ENCODE results near the gene NPLOC4.

Gene NPLOC4

GRCh38 chr17:81550285-81550684 is 86.6 kb downstream of the NPLOC4 start:
- no peak overlapping the region for H2AFZ ChIP-seq
- no peaks in the 10 kb centered on the region for H3K79me2 ChIP-seq
- no peak overlapping the region for H3K4me2 ChIP-seq (ENCODE audit: low read length)
- no peaks in the 10 kb centered on the region for H3K27me3 ChIP-seq (ENCODE audit: control insufficient read depth, insufficient read depth, low read length)
- H3K36me3 ChIP-seq (ENCODE audit: control insufficient read depth, insufficient read depth, low read length): no peaks in the 10 kb centered on the region
- H3K27ac ChIP-seq: no peak overlapping the region
- no peak for TF ChIP-seq CTCF (IDR thresholded peaks at IDR 0.05)
- H3K4me3 ChIP-seq (ENCODE audit: low read depth, low read length): no peak overlapping the region
- H3K9ac ChIP-seq: no peak overlapping the region
- H3K4me1 ChIP-seq: no peaks in the 10 kb centered on the region
- H3K9me3 ChIP-seq (ENCODE audit: control insufficient read depth, low read length): no peaks in the 10 kb centered on the region

- H3K4me3 ChIP-seq (ENCODE audit: low read depth, low read length): no peak overlapping the region
- H3K9me3 ChIP-seq (ENCODE audit: control insufficient read depth, low read length): no peaks in the 10 kb centered on the region
- H3K79me2 ChIP-seq: no peaks in the 10 kb centered on the region
- no peaks in the 10 kb centered on the region for H3K4me1 ChIP-seq
- no peaks in the 10 kb centered on the region for H3K27me3 ChIP-seq (ENCODE audit: control insufficient read depth, insufficient read depth, low read length)
- H3K4me2 ChIP-seq (ENCODE audit: low read length): no peak overlapping the region
- TF ChIP-seq CTCF (IDR thresholded peaks at IDR 0.05): no peak
- no peak overlapping the region for H2AFZ ChIP-seq
- H3K27ac ChIP-seq: no peak overlapping the region
- no peaks in the 10 kb centered on the region for H3K36me3 ChIP-seq (ENCODE audit: control insufficient read depth, insufficient read depth, low read length)
- H3K9ac ChIP-seq: no peak overlapping the region
Observed at GRCh38 chr17:81549826-81550225, 87.1 kb downstream of the NPLOC4 start.

- Histone ChIP-seq H2AFZ (no peak overlapping the region), H3K4me3 (ENCODE audit: low read depth, low read length) (no peak overlapping the region), H3K4me2 (ENCODE audit: low read length) (no peak overlapping the region), H3K9me3 (ENCODE audit: control insufficient read depth, low read length) (no peaks in the 10 kb centered on the region), H3K36me3 (ENCODE audit: control insufficient read depth, insufficient read depth, low read length) (no peaks in the 10 kb centered on the region), H3K4me1 (no peaks in the 10 kb centered on the region), H3K27ac (no peak overlapping the region), H3K79me2 (no peaks in the 10 kb centered on the region), H3K27me3 (ENCODE audit: control insufficient read depth, insufficient read depth, low read length) (no peaks in the 10 kb centered on the region), H3K9ac (no peak overlapping the region)
- no peak for TF ChIP-seq CTCF (IDR thresholded peaks at IDR 0.05)
Observed at GRCh38 chr17:81549031-81549557, 87.8 kb downstream of the NPLOC4 start.

- Histone ChIP-seq H3K9me3 (ENCODE audit: control insufficient read depth, low read length) (no peaks in the 10 kb centered on the region), H2AFZ (no peak overlapping the region), H3K4me2 (ENCODE audit: low read length) (no peak overlapping the region), H3K36me3 (ENCODE audit: control insufficient read depth, insufficient read depth, low read length) (no peaks in the 10 kb centered on the region), H3K9ac (no peak overlapping the region), H3K4me3 (ENCODE audit: low read depth, low read length) (no peak overlapping the region), H3K27ac (no peak overlapping the region), H3K79me2 (no peaks in the 10 kb centered on the region), H3K27me3 (ENCODE audit: control insufficient read depth, insufficient read depth, low read length) (no peaks in the 10 kb centered on the region), H3K4me1 (no peaks in the 10 kb centered on the region)
- TF ChIP-seq CTCF (IDR thresholded peaks at IDR 0.05): no peak
Observed at GRCh38 chr17:81547614-81547982, 89.3 kb downstream of the NPLOC4 start.

GRCh38 chr17:81546906-81547613 is 89.9 kb downstream of the NPLOC4 start:
- no peaks in the 10 kb centered on the region for H3K36me3 ChIP-seq (ENCODE audit: control insufficient read depth, insufficient read depth, low read length)
- H3K27ac ChIP-seq: no peak overlapping the region
- no peaks in the 10 kb centered on the region for H3K9me3 ChIP-seq (ENCODE audit: control insufficient read depth, low read length)
- TF ChIP-seq CTCF (IDR thresholded peaks at IDR 0.05): no peak
- no peak overlapping the region for H3K9ac ChIP-seq
- no peaks in the 10 kb centered on the region for H3K79me2 ChIP-seq
- H2AFZ ChIP-seq: no peak overlapping the region
- no peak overlapping the region for H3K4me2 ChIP-seq (ENCODE audit: low read length)
- H3K4me1 ChIP-seq: no peaks in the 10 kb centered on the region
- no peak overlapping the region for H3K4me3 ChIP-seq (ENCODE audit: low read depth, low read length)
- no peaks in the 10 kb centered on the region for H3K27me3 ChIP-seq (ENCODE audit: control insufficient read depth, insufficient read depth, low read length)
